Measurements from ENCODE around the gene HNRNPA3. TPM values are rescaled to one million over a fixed set of nuclear protein-coding genes. Genes with fewer than 3 reads are reported as not detected.

Gene HNRNPA3
- total and polyA plus RNA-seq, 2 experiments from 2014 or later, result 151 to 290 TPM

GRCh38 chr2:177263451-177264208 is 51.0 kb downstream of the HNRNPA3 start:
- TF ChIP-seq POLR2AphosphoS5 (IDR thresholded peaks at IDR 0.05; ENCODE audit: low read depth) (peak; percentile 22; the same call in 1 of the 2 replicates), JUNB (IDR thresholded peaks at IDR 0.05; ENCODE audit: unreplicated experiment) (no peak), CREB1 (CRISPR knock-in tag; IDR thresholded peaks at IDR 0.05; ENCODE audit: low read depth) (no peak; the same call in 1 of the 2 replicates), EZH2 (IDR thresholded peaks at IDR 0.05; ENCODE audit: low read depth, unreplicated experiment) (no peak), CTCF (conservative IDR thresholded peaks at IDR 0.05; ENCODE audit: low read depth in 2 of 2) (peak; percentile 40 to 68; a peak in 3 of 4 replicates)
- H3K4me1 Mint-ChIP-seq, result peaks cover 42% of the 10 kb centered on the region
- Histone ChIP-seq H3K4me1 (ENCODE audit: insufficient read depth) (peaks cover 29% of the 10 kb centered on the region), H3K27ac (ENCODE audit: low read depth) (peak overlapping the region; percentile 94), H3K4me2 (peak overlapping the region; percentile 90), H3K9me2 (ENCODE audit: insufficient read depth) (no peaks in the 10 kb centered on the region), H3K4me3 (peak overlapping the region; percentile 79), H3K79me2 (replicated peaks; ENCODE audit: insufficient read depth) (peaks cover 48% of the 10 kb centered on the region), H2AFZ (peak overlapping the region; percentile 52), H3F3A (replicated peaks; ENCODE audit: low read depth) (no peaks in the 10 kb centered on the region), H3K27me3 (ENCODE audit: insufficient read depth) (no peaks in the 10 kb centered on the region), H4K20me1 (replicated peaks; ENCODE audit: insufficient read depth) (peaks cover 28% of the 10 kb centered on the region), H3K36me3 (ENCODE audit: insufficient read depth) (no peaks in the 10 kb centered on the region)
- peak overlapping the region; percentile 85 for H3K4me3 Mint-ChIP-seq
- peaks cover 4% of the 10 kb centered on the region for H3K27me3 Mint-ChIP-seq (ENCODE audit: insufficient read depth, low read depth, poor library complexity)
- peak overlapping the region; percentile 87 for H3K27ac Mint-ChIP-seq
- ATAC-seq (peak; percentile 64), DNase-seq (ENCODE audit: low spot score) (peak; percentile 93)
- peaks cover 15% of the 10 kb centered on the region; the same call in 2 of the 3 replicates for H3K36me3 Mint-ChIP-seq (ENCODE audit: low read depth)
- peaks cover 6% of the 10 kb centered on the region; the same call in 2 of the 3 replicates for H3K9me3 Mint-ChIP-seq

GRCh38 chr2:177264209-177264692 is 51.7 kb downstream of the HNRNPA3 start:
- Mint-ChIP-seq H3K27ac (no peak overlapping the region), H3K9me3 (0 out of 3 replicates have a peak, but pooled peaks cover under 1% of the 10 kb centered on the region), H3K4me1 (peaks cover 42% of the 10 kb centered on the region), H3K4me3 (peak overlapping the region; percentile 85; the same call in 2 of the 3 replicates), H3K27me3 (ENCODE audit: insufficient read depth, low read depth, poor library complexity) (peaks cover 5% of the 10 kb centered on the region), H3K36me3 (ENCODE audit: low read depth) (peaks cover 9% of the 10 kb centered on the region; the same call in 2 of the 3 replicates)
- ATAC-seq (peak; percentile 49), DNase-seq (ENCODE audit: low spot score) (no peak)
- Histone ChIP-seq H3K4me1 (ENCODE audit: insufficient read depth) (peaks cover 29% of the 10 kb centered on the region), H3K27ac (ENCODE audit: low read depth) (peak overlapping the region; percentile 94), H3F3A (replicated peaks; ENCODE audit: low read depth) (no peaks in the 10 kb centered on the region), H3K27me3 (ENCODE audit: insufficient read depth) (no peaks in the 10 kb centered on the region), H4K20me1 (replicated peaks; ENCODE audit: insufficient read depth) (peaks cover 24% of the 10 kb centered on the region), H3K4me2 (peak overlapping the region; percentile 90), H3K79me2 (replicated peaks; ENCODE audit: insufficient read depth) (peaks cover 42% of the 10 kb centered on the region), H2AFZ (peak overlapping the region; percentile 52; the same call in 1 of the 2 replicates), H3K9me2 (ENCODE audit: insufficient read depth) (no peaks in the 10 kb centered on the region), H3K36me3 (ENCODE audit: insufficient read depth) (no peaks in the 10 kb centered on the region), H3K4me3 (peak overlapping the region; percentile 79)
- no peak for TF ChIP-seq POLR2AphosphoS5 (IDR thresholded peaks at IDR 0.05; ENCODE audit: low read depth)
- TF ChIP-seq ZNF462 (CRISPR knock-in tag; IDR thresholded peaks at IDR 0.05), result no peak
- TF ChIP-seq REST (IDR thresholded peaks at IDR 0.05; ENCODE audit: unreplicated experiment), result no peak
- TF ChIP-seq ZNF114 (CRISPR knock-in tag; IDR thresholded peaks at IDR 0.05), result no peak
